Naive thymus-derived CD8-positive, alpha-beta T cell (primary cell): ENCODE data around the gene CDC42. TPM values are rescaled to one million over a fixed set of nuclear protein-coding genes. Genes with fewer than 3 reads are reported as not detected.

ENCODE experiments used
- ATAC-seq, 2 donors: fragments of 150-1000 bp; cut with Tn5 transposase in 1 of 2; sonication (Bioruptor Pico), chemical (Tn5 transposase) in 1 of 2; 1 replicate in 1 of 2; 2 replicates in 1 of 2; pipeline ENCODE4 v1.10.0; 2021; ENCODE audit warnings: mild to moderate bottlenecking in 2 of 2, moderate library complexity in 2 of 2
- POLR2A ChIA-PET: fragments of 350-600 bp; sonication (Branson Sonifier 250); formaldehyde crosslinking; loops from one replicate; lab custom pipeline; 2021; ENCODE audit warnings: antibody characterized with exemption; lab: Charles Lee
- DNase-seq, 10 donors: peaks; one replicate each; pipeline versions ENCODE4 v3.0.0 to v3.0.0-alpha.2; 2020 to 2022
- H3K27ac Mint-ChIP-seq, 10 donors: one replicate each; pipeline ENCODE4 v1.8.0; 2020 to 2022; ENCODE audit warnings: mild to moderate bottlenecking in 10 of 10, mixed read lengths in 10 of 10, moderate library complexity in 4 of 10, inconsistent platforms in 1 of 10
- H3K27me3 Mint-ChIP-seq, 5 donors: one replicate each; pipeline ENCODE4 v1.8.0; 2021 to 2022; ENCODE audit warnings: mixed read lengths in 5 of 5
- H3K36me3 Mint-ChIP-seq, 3 donors: one replicate each; pipeline ENCODE4 v1.8.0; 2020 to 2022; ENCODE audit warnings: mixed read lengths in 3 of 3, mild to moderate bottlenecking in 2 of 3, inconsistent platforms in 1 of 3
- H3K4me1 Mint-ChIP-seq, 4 donors: one replicate each; pipeline ENCODE4 v1.8.0; 2021 to 2022; ENCODE audit warnings: mixed read lengths in 4 of 4
- H3K4me3 Mint-ChIP-seq, 10 donors: one replicate each; pipeline ENCODE4 v1.8.0; 2020 to 2022; ENCODE audit warnings: mild to moderate bottlenecking in 10 of 10, mixed read lengths in 10 of 10, moderate library complexity in 6 of 10, inconsistent platforms in 1 of 10
- H3K9me3 Mint-ChIP-seq, 9 donors: one replicate each; pipeline ENCODE4 v1.8.0; 2020 to 2022; ENCODE audit warnings: mixed read lengths in 9 of 9, mild to moderate bottlenecking in 3 of 9, inconsistent platforms in 1 of 9, moderate library complexity in 1 of 9
- polyA plus RNA-seq, 3 donors: library from polyadenylated mRNA; unstranded; fragments of 300-500 nt; fragmentation: Illumina TruSeq; gene quantifications; one replicate each; pipeline ENCODE4 v1.2.3, GENCODE V29; 2021
- total RNA-seq, 8 experiments: library from RNA in 2 of 8; stranded (reverse) in 2 of 8; gene quantifications; one replicate each; pipeline ENCODE4 v1.2.3 and lab custom pipeline; 2021 to 2026

The CDC42 gene
- total and polyA plus RNA-seq, 5 experiments from 2014 or later, result 229 to 472 (median 239) TPM

DNA sequence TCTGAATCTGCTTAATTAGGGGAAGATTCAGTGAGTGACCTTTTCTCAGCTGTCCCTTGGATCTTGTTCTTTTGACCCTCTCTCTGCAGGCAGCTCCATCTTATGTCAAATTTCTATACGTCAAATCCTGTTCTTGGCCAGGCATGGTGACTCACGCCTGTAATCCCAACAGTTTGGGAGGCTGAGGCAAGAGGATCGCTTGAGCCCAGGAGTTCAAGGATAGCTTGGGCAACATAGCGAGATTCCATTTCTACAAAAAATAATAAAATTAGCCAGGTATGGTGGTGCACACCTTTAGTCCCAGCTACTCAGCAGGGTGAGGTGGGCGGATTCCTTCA is 12.3 kb upstream of the CDC42 start:
- peaks cover 0 to 2% (median under 1%) of the 10 kb centered on the region in 3 donors for H3K36me3 Mint-ChIP-seq

DNA sequence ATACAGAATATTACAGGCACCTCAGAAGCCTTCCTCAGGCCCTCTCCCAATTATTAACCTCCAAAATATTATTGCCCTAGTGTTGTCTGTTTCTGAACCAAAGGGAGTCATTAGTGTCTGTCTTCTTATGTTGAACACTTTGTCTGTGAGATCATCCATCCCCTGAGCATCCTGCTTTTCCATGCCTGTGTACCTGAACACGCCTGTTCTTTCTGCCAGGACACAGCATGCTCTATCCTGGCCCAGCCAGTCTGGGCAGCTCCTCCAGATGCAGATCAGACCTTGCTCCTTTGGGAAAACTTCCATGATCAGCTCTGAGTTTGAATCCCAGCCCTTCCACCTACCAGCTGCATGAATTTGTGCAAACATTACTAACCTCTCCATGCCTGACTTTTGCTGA is 11.0 kb upstream of the CDC42 start:
- Mint-ChIP-seq H3K27ac (peak overlapping the region; percentile 92 to 100 (median 96)), H3K27me3 (no peaks in the 10 kb centered on the region), H3K36me3 (peaks cover 0 to 5% (median 3%) of the 10 kb centered on the region in 3 donors), H3K4me1 (peaks cover 33 to 77% (median 69%) of the 10 kb centered on the region in 4 donors), H3K9me3 (peaks cover 0 to 10% (median 4%) of the 10 kb centered on the region in 9 donors), H3K4me3 (peak overlapping the region in 8 of 10 donors; percentile 2 to 77 (median 60))
- POLR2A ChIA-PET, result interaction anchor here (2.3 to 11.8 kb wide), 2 partner anchors 12 to 17 kb away, joined by 18 to 297 read pairs; partner anchors contain the start of gene CDC42
- DNase-seq (no peak), ATAC-seq (no peak)

More for the DNA sequence above, 12.3 kb upstream of the CDC42 start:
- ATAC-seq (no peak), DNase-seq (no peak)
- Mint-ChIP-seq H3K4me1 (peaks cover 31 to 72% (median 66%) of the 10 kb centered on the region in 4 donors), H3K9me3 (peaks cover 0 to 4% (median 1%) of the 10 kb centered on the region in 9 donors), H3K4me3 (peak overlapping the region; percentile 68 to 86 (median 78)), H3K27ac (peak overlapping the region; percentile 92 to 100 (median 99)), H3K27me3 (no peaks in the 10 kb centered on the region)
- POLR2A ChIA-PET, result interaction anchor here (1.0 to 11.8 kb wide), 8 partner anchors 13 to 257 kb away, joined by 3 to 297 read pairs (median 5); partner anchors contain the start of genes CDC42 and USP48

DNA sequence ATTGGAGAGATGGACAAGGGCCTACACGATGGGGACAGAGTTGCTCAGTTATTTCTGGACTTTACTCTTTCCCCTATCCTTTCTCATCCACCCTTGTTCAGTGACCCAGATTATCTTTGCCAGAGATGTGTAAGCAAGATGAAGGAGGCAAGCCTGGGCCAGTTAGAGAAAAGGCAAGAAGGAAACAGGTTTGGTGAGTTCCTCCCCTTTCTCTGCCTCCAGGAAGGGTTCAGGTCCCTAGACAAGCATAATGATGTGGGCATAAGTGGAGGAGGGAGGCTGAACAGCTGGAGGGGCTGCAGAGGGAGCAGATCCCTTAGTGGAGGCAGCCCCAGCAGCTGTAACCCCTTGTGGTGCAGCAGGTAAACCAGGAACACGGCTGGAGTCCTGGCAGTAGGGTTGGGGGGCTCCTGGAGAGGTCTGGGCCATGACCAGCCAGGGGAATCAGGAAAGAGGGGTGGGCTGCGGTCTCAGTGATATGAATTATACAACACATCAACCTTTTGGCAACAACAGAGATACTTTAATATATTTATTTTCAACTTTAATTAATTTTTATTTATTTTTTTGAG is 9.2 kb upstream of the CDC42 start:
- POLR2A ChIA-PET, result interaction anchor here (1.3 to 11.8 kb wide), 3 partner anchors 10 to 18 kb away, joined by 3 to 297 read pairs (median 18); partner anchors contain the start of gene CDC42
- H3K27me3 Mint-ChIP-seq, result no peaks in the 10 kb centered on the region
- peaks cover 33 to 70% (median 64%) of the 10 kb centered on the region in 4 donors for H3K4me1 Mint-ChIP-seq

DNA sequence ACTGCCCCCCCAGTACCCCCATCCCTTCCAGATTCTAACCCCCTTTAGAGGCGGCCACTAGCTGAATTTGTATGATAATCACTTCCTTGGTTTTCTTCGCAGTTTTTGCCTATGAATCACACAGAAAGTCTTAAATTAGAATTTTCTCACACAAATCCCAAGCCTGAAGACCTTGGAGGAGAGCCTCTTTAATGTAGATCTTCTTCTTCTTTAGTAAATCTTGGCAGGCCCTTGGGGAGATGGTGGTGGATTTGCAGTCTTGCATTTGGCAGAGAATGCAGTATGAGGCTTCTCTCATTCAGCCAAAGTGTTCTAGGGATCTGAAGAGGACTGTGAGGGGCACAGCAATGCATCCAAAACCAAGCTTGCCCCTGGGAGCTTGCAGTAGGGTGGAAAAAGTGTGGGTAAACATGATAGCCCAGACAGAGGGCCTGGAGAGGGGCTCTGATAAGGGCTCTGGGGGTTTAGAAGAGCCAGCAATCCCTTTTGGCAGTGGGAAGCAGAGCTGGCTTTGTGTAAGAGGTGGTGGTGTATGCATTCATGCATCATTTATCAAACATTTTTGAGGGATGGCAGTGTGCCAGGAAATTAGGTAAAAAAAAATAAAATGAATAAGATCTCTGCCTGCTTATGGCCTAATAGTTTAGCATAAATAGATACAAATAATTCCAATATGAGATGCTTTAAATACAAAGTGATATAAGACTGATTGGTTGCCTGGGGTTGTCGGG is 7.7 kb upstream of the CDC42 start:
- Mint-ChIP-seq H3K9me3 (peaks cover 0 to 10% (median 4%) of the 10 kb centered on the region in 9 donors), H3K36me3 (peaks cover 0 to 5% (median 3%) of the 10 kb centered on the region in 3 donors), H3K27me3 (no peaks in the 10 kb centered on the region), H3K4me3 (peak overlapping the region in 4 of 10 donors; percentile 2 to 51 (median 16)), H3K27ac (peak overlapping the region; percentile 5 to 70 (median 40)), H3K4me1 (peaks cover 39 to 69% (median 66%) of the 10 kb centered on the region in 4 donors)
- no peak for DNase-seq
- POLR2A ChIA-PET, result interaction anchor here (0.6 to 11.8 kb wide), 4 partner anchors 9 to 758 kb away, joined by 3 to 297 read pairs (median 3); partner anchors contain the start of gene CDC42
- ATAC-seq, result no peak

More for the DNA sequence above, 9.2 kb upstream of the CDC42 start:
- H3K9me3 Mint-ChIP-seq, result peaks cover 0 to 10% (median 4%) of the 10 kb centered on the region in 9 donors
- H3K27ac Mint-ChIP-seq, result peak overlapping the region; percentile 66 to 98 (median 86)
- ATAC-seq, result no peak
- peaks cover 0 to 5% (median 3%) of the 10 kb centered on the region in 3 donors for H3K36me3 Mint-ChIP-seq
- H3K4me3 Mint-ChIP-seq, result peak overlapping the region in 8 of 10 donors; percentile 8 to 38 (median 32)
- no peak for DNase-seq

DNA sequence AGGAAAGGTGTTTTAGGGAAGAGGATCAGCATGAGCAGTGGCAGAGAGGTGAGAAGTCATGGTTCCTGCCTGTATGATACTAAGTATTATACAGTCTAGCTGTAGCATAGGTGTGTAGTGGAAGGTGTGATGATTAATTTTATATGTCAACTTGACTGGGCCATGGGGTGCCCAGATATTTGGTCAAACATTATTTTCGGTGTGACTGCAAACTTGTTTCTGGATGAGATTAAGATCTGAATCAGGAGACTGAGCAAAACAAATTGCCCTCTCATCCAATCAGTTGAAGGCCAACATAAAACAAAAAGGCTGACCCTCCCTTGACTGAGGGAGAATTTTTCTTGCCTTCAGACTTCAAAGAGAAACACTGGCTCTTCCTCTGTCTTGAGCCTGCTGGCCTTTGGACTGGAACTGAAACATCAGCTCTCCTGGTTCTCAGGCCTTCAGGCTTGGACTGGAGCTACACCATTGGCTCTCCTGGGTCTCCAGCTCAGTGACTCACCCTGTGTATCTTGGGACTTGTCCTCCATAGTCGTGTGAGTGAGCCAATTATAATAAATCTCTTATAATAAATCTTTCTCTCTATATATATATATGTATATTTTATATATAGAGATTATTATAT is 6.8 kb upstream of the CDC42 start:
- no peak for ATAC-seq
- peak overlapping the region in 8 of 10 donors; percentile 11 to 70 (median 60) for H3K27ac Mint-ChIP-seq
- peaks cover 36 to 64% (median 60%) of the 10 kb centered on the region in 4 donors for H3K4me1 Mint-ChIP-seq
- H3K9me3 Mint-ChIP-seq, result peaks cover 0 to 10% (median 4%) of the 10 kb centered on the region in 9 donors
- peaks cover 0 to 5% (median 3%) of the 10 kb centered on the region in 3 donors for H3K36me3 Mint-ChIP-seq
- no peak for DNase-seq
- POLR2A ChIA-PET, result interaction anchor here (11.8 kb wide), 1 partner anchor 8 kb away, joined by 297 read pairs; the partner anchor contains the start of gene CDC42
- H3K4me3 Mint-ChIP-seq, result peak overlapping the region in 2 of 10 donors; percentile 2 to 51
- no peaks in the 10 kb centered on the region for H3K27me3 Mint-ChIP-seq

DNA sequence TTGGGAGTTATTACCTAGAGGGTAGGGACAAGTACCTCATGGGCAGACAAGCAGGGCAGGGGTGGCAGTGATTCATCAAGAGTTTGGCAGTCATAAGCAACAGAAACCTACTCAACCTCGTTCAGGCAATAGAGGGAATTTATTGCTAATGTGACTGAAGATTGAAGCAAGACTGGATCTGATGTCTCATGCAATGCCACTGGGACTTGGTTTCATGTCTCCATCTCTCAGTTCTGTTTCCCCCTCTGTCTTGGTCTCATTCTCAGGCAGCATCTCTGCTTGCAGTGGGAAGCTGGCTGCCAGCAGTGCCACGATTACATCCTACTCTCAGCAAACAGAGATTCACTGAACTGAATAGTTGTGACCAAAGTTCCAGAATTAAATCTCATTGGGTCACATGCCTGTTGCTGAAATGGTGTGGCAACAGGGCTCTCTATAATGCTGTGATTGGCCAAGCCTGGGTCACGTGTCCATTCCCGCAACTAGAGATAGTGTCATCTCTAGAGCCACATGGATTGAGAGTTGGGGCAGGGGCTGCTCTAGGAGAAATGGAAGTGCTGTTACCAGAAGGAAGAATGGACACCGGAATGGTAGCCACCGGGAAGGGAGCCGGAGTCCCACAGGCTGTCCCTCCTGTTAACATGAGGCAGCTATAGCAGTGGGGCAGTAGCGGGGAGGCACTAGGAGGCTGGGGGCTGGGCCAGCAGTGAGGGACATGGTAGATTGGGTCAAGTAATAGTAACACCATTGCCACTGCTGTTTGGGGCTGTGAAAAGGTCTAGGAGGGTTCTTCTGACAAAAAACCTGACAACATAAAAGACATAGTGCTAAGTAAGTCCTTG is 3.9 kb upstream of the CDC42 start:
- POLR2A ChIA-PET, result interaction anchor here (12.6 to 12.9 kb wide), 2 partner anchors 9 to 22 kb away, joined by 297 to 381 read pairs; no protein-coding TSS in a partner anchor
- peaks cover 0 to 10% (median 4%) of the 10 kb centered on the region in 9 donors for H3K9me3 Mint-ChIP-seq
- H3K4me1 Mint-ChIP-seq, result peaks cover 26 to 61% (median 47%) of the 10 kb centered on the region in 4 donors
- peak overlapping the region in 8 of 10 donors; percentile 20 to 85 (median 58) for H3K27ac Mint-ChIP-seq
- peak overlapping the region in 3 of 10 donors; percentile 23 to 43 (median 26) for H3K4me3 Mint-ChIP-seq
- DNase-seq (no peak), ATAC-seq (no peak)
- peaks cover 2 to 9% (median 4%) of the 10 kb centered on the region in 3 donors for H3K36me3 Mint-ChIP-seq
- peaks cover 0 to 5% (median 0%) of the 10 kb centered on the region in 5 donors for H3K27me3 Mint-ChIP-seq

DNA sequence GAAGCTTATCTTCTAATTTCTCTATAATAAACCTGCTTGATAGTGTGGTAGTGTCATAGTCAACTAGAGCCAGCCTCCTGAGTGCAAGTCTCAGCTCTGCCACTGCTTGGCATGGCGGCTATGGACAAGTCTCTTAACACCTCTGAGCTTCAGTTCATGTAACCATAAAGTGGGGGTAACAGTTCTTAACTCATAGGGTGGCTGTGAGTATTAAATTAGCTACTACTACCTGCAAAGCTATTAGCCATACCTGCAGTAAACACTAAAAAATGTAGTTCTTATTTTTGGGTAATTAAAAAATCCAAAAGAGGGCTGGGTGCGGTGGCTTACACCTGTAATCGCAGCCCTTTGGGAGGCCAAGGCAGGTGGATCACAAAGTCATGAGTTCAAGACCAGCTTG is 2.2 kb upstream of the CDC42 start:
- DNase-seq (no peak), ATAC-seq (no peak)
- Mint-ChIP-seq H3K36me3 (peaks cover 6 to 12% (median 8%) of the 10 kb centered on the region in 3 donors), H3K27me3 (peaks cover 0 to 5% (median 0%) of the 10 kb centered on the region in 5 donors), H3K27ac (peak overlapping the region in 3 of 10 donors; percentile 45 to 80 (median 70)), H3K4me1 (peaks cover 22 to 62% (median 46%) of the 10 kb centered on the region in 4 donors), H3K9me3 (peaks cover 0 to 6% (median 2%) of the 10 kb centered on the region in 9 donors), H3K4me3 (peak overlapping the region in 3 of 10 donors; percentile 24 to 54 (median 50))
- POLR2A ChIA-PET, result interaction anchor here (0.9 to 12.9 kb wide), 4 partner anchors 10 to 43 kb away, joined by 3 to 381 read pairs (median 150); no protein-coding TSS in a partner anchor

DNA sequence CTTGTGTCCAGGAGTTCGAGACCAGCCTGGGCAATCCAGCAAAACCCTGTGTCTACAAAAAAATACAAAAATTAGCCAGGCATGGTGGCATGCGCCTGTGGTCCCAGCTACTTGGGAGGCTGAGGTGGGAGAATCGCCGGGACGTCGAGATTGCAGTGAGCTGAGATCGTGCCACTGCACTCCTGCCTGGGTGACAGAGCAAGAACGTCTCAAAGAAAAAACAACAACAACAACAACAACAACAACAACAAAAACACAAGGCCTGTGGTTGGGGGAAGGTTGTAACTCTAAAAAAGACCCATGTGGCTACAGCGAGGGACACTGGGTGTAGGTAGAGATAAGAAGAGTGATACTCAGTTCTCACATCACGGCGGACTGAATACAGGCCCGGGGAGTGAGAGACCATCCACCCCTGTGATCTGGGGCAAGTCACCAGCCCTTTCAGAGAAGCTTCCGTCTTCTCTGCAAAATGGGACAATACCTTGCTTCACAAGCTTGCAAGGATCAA is 848 bp upstream of the CDC42 start:
- Mint-ChIP-seq H3K4me1 (peaks cover 27 to 69% (median 55%) of the 10 kb centered on the region in 4 donors), H3K36me3 (peaks cover 4 to 23% (median 9%) of the 10 kb centered on the region in 3 donors), H3K9me3 (no peaks in the 10 kb centered on the region), H3K27ac (peak overlapping the region; percentile 83 to 99 (median 97)), H3K27me3 (peaks cover 0 to 5% (median 0%) of the 10 kb centered on the region in 5 donors), H3K4me3 (peak overlapping the region; percentile 83 to 97 (median 89))
- ATAC-seq, result no peak
- DNase-seq, result no peak
- POLR2A ChIA-PET, result interaction anchor here (0.9 to 12.9 kb wide), 8 partner anchors 10 to 270 kb away, joined by 3 to 381 read pairs (median 8); no protein-coding TSS in a partner anchor

DNA sequence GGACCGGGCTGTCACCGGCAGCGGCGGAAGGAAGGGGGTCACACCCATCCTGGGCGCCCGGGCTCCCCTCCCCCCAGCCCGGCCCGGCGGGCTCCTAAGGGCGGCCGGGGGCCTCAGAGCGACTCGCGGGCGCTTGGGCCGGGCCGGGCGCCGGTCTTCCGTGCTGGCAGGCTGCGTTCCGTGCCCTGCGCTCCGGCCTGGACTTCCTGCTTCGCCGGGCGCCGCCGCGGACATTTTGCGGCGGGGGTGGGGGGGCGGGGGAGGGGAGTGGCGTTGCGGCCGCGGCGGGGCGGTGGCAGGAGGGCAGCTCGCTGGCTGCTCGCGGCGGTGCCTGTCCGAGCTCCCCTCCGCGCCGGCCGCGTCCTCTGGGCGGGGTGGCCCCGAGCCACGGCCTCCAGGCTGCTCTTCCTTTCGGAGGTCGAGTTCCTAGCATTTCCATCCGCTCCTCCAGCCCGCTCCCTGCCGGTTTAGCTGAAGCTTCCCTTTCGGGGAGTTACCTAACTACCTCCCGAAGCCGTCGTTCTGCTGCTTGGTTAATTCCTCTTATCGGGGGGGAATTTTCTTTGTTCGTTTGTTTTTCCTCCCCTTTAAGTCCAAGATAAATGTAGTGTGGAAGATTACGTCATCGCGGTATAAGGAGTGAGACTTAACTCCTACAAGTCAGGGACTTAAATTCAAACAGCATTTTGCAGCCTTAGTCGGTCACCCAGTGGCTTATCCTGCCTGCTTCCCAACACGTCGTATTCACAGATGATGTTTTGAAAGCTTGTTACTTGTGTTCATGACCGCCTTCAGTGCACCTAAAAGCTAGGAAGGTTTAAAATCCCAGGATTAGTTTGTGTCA is 730 bp downstream of the CDC42 start:
- Mint-ChIP-seq H3K4me1 (peaks cover 31 to 77% (median 65%) of the 10 kb centered on the region in 4 donors), H3K9me3 (no peaks in the 10 kb centered on the region), H3K27ac (peak overlapping the region; percentile 96 to 100 (median 99)), H3K27me3 (peaks cover 0 to 5% (median 0%) of the 10 kb centered on the region in 5 donors), H3K4me3 (peak overlapping the region; percentile 92 to 100 (median 96)), H3K36me3 (peaks cover 4 to 39% (median 11%) of the 10 kb centered on the region in 3 donors)
- peak; percentile 45 to 49 for ATAC-seq
- POLR2A ChIA-PET, result interaction anchor here (0.6 to 12.9 kb wide), 17 partner anchors 9 to 1325 kb away, joined by 3 to 381 read pairs (median 5); no protein-coding TSS in a partner anchor
- DNase-seq, result peak; percentile 38 to 75 (median 61)
